Small intestine (tissue), 7 donors: Measurements from ENCODE around the gene ICA1L. TPM values are rescaled to one million over a fixed set of nuclear protein-coding genes. Genes with fewer than 3 reads are reported as not detected.
"Not testable (repeated sequence)": the region's sequence is repeated elsewhere in the genome, so short reads cannot be mapped to it uniquely, and the experiment has no call there.

Source experiments
- DNase-seq, 2 donors: peaks; one replicate each; pipeline versions ENCODE4 v3.0.0 to v3.0.0-alpha.2; 2013
- FAIRE-seq: peaks from 2 replicates; lab custom pipeline; 2012; peaks lifted over from hg19 to GRCh38; lab: Jason Lieb, UNC
- H3K27ac ChIP-seq, 3 donors: one replicate each; pipeline ENCODE4 v1.5.1; 2013; ENCODE audit warnings: low read length in 2 of 3, mild to moderate bottlenecking in 2 of 3, control low read depth in 1 of 3, inconsistent platforms in 1 of 3, low read depth in 1 of 3, moderate library complexity in 1 of 3
- H3K27me3 ChIP-seq, 3 donors: one replicate each; pipeline ENCODE4 v1.6.1; 2013; ENCODE audit warnings: low read length in 3 of 3, inconsistent platforms in 1 of 3; ENCODE audit not compliant: control insufficient read depth in 3 of 3, insufficient read depth in 3 of 3
- H3K36me3 ChIP-seq, 3 donors: one replicate each; pipeline ENCODE4 v1.6.1; 2013; ENCODE audit warnings: low read length in 3 of 3, inconsistent platforms in 1 of 3, low read depth in 1 of 3, mild to moderate bottlenecking in 1 of 3, moderate library complexity in 1 of 3; ENCODE audit not compliant: control insufficient read depth in 3 of 3, insufficient read depth in 2 of 3
- H3K4me1 ChIP-seq, 3 donors: one replicate each; pipeline ENCODE4 v1.6.1; 2013; ENCODE audit warnings: low read length in 2 of 3, inconsistent platforms in 1 of 3, low read depth in 1 of 3, mild to moderate bottlenecking in 1 of 3, moderate library complexity in 1 of 3; ENCODE audit not compliant: control insufficient read depth in 3 of 3, insufficient read depth in 2 of 3
- H3K4me3 ChIP-seq, 3 donors: one replicate each; pipeline ENCODE4 v1.5.1; 2013; ENCODE audit warnings: low read length in 3 of 3, control low read depth in 1 of 3, inconsistent platforms in 1 of 3, low read depth in 1 of 3, mild to moderate bottlenecking in 1 of 3, moderate library complexity in 1 of 3
- H3K9me3 ChIP-seq, 2 donors: one replicate each; pipeline ENCODE4 v1.6.1; 2013; ENCODE audit warnings: low read depth in 1 of 2, low read length in 1 of 2; ENCODE audit not compliant: control insufficient read depth in 2 of 2, insufficient read depth in 1 of 2
- WGBS, 3 donors: extraction: QIAGEN DNeasy Blood & Tissue Kit; methylation state at CpG; one replicate each; pipeline ENCODE4 v1.1.7; 2013; 5-methylcytosine and 5-hydroxymethylcytosine counted together
- polyA plus RNA-seq, 4 donors: library from polyadenylated mRNA; stranded (reverse) in 3 of 4; unstranded in 1 of 4; fragments of 200-250 nt in 3 of 4; fragments of 120-200 nt in 1 of 4; gene quantifications; one replicate each; pipeline versions ENCODE4 v1.2.1 to v1.2.3, GENCODE V29; 2013
- donor health status: healthy with polysubstance abuse.
- donor health status: control.
- donor health status: control.
- donor health status: Bipolar disorder and iron deficiency.
- donor health status: healthy.

ICA1L gene
- polyA plus RNA-seq, 4 donors, result under 0.01 to 5.2 (median 0.67) TPM

GRCh38 chr2:202861987-202862386 is 9.6 kb downstream of the ICA1L start:
- no peaks in the 10 kb centered on the region for H3K27me3 ChIP-seq
- FAIRE-seq, result no peak
- no peaks in the 10 kb centered on the region for H3K9me3 ChIP-seq
- WGBS, 3 donors, result 95 to 98% (median 96%) methylated on average over 3 of the region's 3 CpGs
- H3K4me3 ChIP-seq, result no peak overlapping the region
- no peak for DNase-seq
- H3K4me1 ChIP-seq, result no peaks in the 10 kb centered on the region
- H3K36me3 ChIP-seq, result no peaks in the 10 kb centered on the region
- H3K27ac ChIP-seq, result no peak overlapping the region

- no peak for DNase-seq
- no peak overlapping the region for H3K27ac ChIP-seq
These were observed 13.0 kb downstream of the ICA1L start for GRCh38 chr2:202858601-202859000.

GRCh38 chr2:202849343-202849742 is 22.2 kb downstream of the ICA1L start:
- not testable (repeated sequence) for FAIRE-seq, H3K9me3 ChIP-seq, H3K4me1 ChIP-seq, H3K36me3 ChIP-seq, H3K4me3 ChIP-seq, DNase-seq, H3K27ac ChIP-seq, H3K27me3 ChIP-seq
- 76 to 98% (median 85%) methylated on average over 3 of the region's 3 CpGs for WGBS, 3 donors

More at GRCh38 chr2:202858601-202859000, 13.0 kb downstream of the ICA1L start:
- Histone ChIP-seq H3K9me3 (no peaks in the 10 kb centered on the region), H3K4me3 (no peak overlapping the region), H3K27me3 (no peaks in the 10 kb centered on the region), H3K4me1 (no peaks in the 10 kb centered on the region), H3K36me3 (no peaks in the 10 kb centered on the region)
- no peak for FAIRE-seq
- 85 to 97% (median 95%) methylated on average over 3 of the region's 3 CpGs for WGBS, 3 donors

- Histone ChIP-seq H3K4me3 (no peak overlapping the region), H3K27me3 (no peaks in the 10 kb centered on the region), H3K27ac (no peak overlapping the region), H3K9me3 (no peaks in the 10 kb centered on the region), H3K4me1 (no peaks in the 10 kb centered on the region), H3K36me3 (no peaks in the 10 kb centered on the region)
- FAIRE-seq (no peak), DNase-seq (no peak)
- WGBS, 3 donors, result 66 to 76% (median 72%) methylated on average over 8 of the region's 8 CpGs
These were observed 22.8 kb downstream of the ICA1L start for GRCh38 chr2:202848813-202849212.

GRCh38 chr2:202847693-202848524 is 23.7 kb downstream of the ICA1L start:
- H3K4me3 ChIP-seq, result no peak overlapping the region
- 92 to 98% (median 93%) methylated on average over 9 of the region's 9 CpGs for WGBS, 3 donors
- peaks cover 0 to 8% of the 10 kb centered on the region in 2 donors for H3K9me3 ChIP-seq
- DNase-seq (no peak), FAIRE-seq (no peak)
- H3K27me3 ChIP-seq, result no peaks in the 10 kb centered on the region
- H3K27ac ChIP-seq, result no peak overlapping the region
- no peaks in the 10 kb centered on the region for H3K4me1 ChIP-seq
- peaks cover 0 to 2% (median 0%) of the 10 kb centered on the region in 3 donors for H3K36me3 ChIP-seq

GRCh38 chr2:202844656-202845055 is 26.9 kb downstream of the ICA1L start:
- H3K27me3 ChIP-seq, result no peaks in the 10 kb centered on the region
- H3K4me3 ChIP-seq, result no peak overlapping the region
- H3K27ac ChIP-seq, result no peak overlapping the region
- H3K36me3 ChIP-seq, result peaks cover 0 to 2% (median 0%) of the 10 kb centered on the region in 3 donors
- no peak for DNase-seq
- H3K4me1 ChIP-seq, result no peaks in the 10 kb centered on the region
- FAIRE-seq, result no peak
- H3K9me3 ChIP-seq, result peaks cover 0 to 28% of the 10 kb centered on the region in 2 donors
- WGBS, 3 donors, result 48 to 76% (median 64%) methylated on average over 2 of the region's 2 CpGs

DNA sequence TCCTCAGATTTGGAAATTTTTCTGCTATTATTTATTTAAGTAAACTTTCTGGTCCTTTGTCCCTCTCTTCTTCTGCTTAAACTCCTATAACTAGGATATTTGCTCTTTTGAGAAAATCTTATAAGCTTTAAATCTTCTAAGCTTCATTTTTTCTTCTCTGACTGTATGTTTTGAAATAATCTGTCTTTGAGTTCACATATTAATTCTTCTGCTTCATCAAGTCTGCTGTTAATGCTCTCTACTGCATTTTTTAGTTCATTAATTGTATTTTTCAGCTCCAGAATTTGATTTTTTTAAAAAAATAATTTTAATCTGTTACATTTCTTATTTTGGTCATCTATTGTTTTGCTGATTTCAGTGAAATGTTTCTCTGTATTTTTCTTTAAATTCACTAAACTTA is 28.9 kb downstream of the ICA1L start:
- H3K4me1 ChIP-seq, result no peaks in the 10 kb centered on the region
- DNase-seq (no peak), FAIRE-seq (no peak)
- H3K9me3 ChIP-seq, result peaks cover 0 to 28% of the 10 kb centered on the region in 2 donors
- no peak overlapping the region for H3K27ac ChIP-seq
- no peaks in the 10 kb centered on the region for H3K27me3 ChIP-seq
- H3K36me3 ChIP-seq, result peaks cover 0 to 2% (median 0%) of the 10 kb centered on the region in 3 donors
- no peak overlapping the region for H3K4me3 ChIP-seq

DNA sequence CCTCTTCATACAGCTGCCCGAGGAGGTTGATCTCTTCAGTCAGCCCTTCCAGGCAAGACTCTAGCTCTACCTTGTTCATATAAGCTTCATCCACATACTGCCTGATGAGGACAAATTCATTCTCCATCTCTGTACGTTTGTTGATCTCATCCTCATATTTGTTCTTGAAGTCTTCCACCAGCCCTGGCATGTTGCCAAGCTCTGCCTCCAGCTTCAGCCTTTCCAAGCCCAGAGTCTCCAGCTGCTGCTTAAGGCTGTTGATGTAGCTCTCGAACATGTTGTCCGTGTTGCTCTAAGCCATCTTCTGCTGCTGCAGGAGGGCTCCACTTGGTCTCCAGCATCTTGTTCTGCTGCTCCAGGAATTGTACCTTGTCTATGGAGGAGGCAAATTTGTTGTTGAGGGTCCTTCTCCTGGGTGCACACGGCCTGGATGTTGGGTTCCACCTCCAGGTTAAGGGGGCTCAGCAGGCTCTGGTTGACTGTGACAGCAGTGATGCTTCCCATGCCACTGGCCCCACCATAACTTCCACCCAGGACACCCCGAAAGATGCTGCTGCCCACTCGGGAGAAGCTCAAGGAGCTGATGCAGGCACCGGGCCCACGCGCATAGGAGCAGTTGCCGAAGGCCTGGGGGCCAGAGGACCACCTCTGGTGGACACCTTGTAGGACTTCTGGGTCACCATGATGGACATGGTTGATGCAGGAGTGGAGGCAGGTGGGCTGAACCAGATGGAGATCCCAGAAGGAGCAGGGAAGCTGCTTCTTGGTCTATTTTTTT is 30.3 kb downstream of the ICA1L start:
- no peaks in the 10 kb centered on the region for H3K4me1 ChIP-seq
- H3K36me3 ChIP-seq, result peaks cover 0 to 2% (median 0%) of the 10 kb centered on the region in 3 donors
- WGBS, 3 donors, result 87 to 95% (median 94%) methylated on average over 11 of the region's 11 CpGs
- FAIRE-seq (no peak), DNase-seq (no peak)
- no peak overlapping the region for H3K4me3 ChIP-seq
- H3K27me3 ChIP-seq, result no peaks in the 10 kb centered on the region
- no peak overlapping the region for H3K27ac ChIP-seq
- H3K9me3 ChIP-seq, result peaks cover 0 to 28% of the 10 kb centered on the region in 2 donors
